Measurements from ENCODE around the gene ARHGAP15.

The ARHGAP15 gene

GRCh38 chr2:143572421-143572820, 443.2 kb downstream of the ARHGAP15 start:
- Histone ChIP-seq H3K4me1 (ENCODE audit: control insufficient read depth in 1 of 2, insufficient read depth in 1 of 2, low read depth in 1 of 2, low read length in 1 of 2) (no peaks in the 10 kb centered on the region), H3K36me3 (peaks cover 7% of the 10 kb centered on the region), H3K27me3 (no peaks in the 10 kb centered on the region), H3K4me3 (ENCODE audit: low read depth in 1 of 2, low read length in 1 of 2) (no peak overlapping the region), H3K9me3 (no peaks in the 10 kb centered on the region), H3K27ac (no peak overlapping the region)
- TF ChIP-seq, protein P1, sequence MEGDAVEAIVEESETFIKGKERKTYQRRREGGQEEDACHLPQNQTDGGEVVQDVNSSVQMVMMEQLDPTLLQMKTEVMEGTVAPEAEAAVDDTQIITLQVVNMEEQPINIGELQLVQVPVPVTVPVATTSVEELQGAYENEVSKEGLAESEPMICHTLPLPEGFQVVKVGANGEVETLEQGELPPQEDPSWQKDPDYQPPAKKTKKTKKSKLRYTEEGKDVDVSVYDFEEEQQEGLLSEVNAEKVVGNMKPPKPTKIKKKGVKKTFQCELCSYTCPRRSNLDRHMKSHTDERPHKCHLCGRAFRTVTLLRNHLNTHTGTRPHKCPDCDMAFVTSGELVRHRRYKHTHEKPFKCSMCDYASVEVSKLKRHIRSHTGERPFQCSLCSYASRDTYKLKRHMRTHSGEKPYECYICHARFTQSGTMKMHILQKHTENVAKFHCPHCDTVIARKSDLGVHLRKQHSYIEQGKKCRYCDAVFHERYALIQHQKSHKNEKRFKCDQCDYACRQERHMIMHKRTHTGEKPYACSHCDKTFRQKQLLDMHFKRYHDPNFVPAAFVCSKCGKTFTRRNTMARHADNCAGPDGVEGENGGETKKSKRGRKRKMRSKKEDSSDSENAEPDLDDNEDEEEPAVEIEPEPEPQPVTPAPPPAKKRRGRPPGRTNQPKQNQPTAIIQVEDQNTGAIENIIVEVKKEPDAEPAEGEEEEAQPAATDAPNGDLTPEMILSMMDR (IDR thresholded peaks at IDR 0.05): no peak

- TF ChIP-seq, protein P1 (IDR thresholded peaks at IDR 0.05): no peak
- H3K36me3 ChIP-seq: peaks cover 4% of the 10 kb centered on the region
- H3K27ac ChIP-seq: no peak overlapping the region
- H3K4me3 ChIP-seq (ENCODE audit: low read depth in 1 of 2, low read length in 1 of 2): no peak overlapping the region
- H3K27me3 ChIP-seq: no peaks in the 10 kb centered on the region
- no peaks in the 10 kb centered on the region for H3K4me1 ChIP-seq (ENCODE audit: control insufficient read depth in 1 of 2, insufficient read depth in 1 of 2, low read depth in 1 of 2, low read length in 1 of 2)
- H3K9me3 ChIP-seq: no peaks in the 10 kb centered on the region
Measured at GRCh38 chr2:143574069-143574468, 444.9 kb downstream of the ARHGAP15 start.

DNA sequence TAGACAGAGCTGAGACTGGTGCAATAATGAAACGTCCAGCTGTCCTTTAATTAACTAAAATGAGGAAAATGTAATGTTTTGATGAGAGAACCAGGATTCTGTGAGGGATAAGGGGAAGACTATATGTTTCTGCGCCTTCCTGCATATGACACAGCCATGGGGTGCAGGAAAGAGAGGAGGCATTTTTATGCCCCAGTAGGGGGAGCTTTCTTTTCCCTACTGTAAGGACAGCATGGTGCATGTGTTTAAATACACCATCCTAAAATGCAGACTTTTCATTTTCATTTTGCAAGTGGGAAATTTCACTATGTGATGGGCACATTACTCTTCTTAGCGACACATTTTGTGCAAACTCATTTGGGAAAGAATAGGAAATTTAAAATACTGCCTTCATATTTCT, 446.1 kb downstream of the ARHGAP15 start:
- Histone ChIP-seq H3K9me3 (no peaks in the 10 kb centered on the region), H3K36me3 (peaks cover 4% of the 10 kb centered on the region), H3K27me3 (no peaks in the 10 kb centered on the region), H3K4me1 (ENCODE audit: control insufficient read depth in 1 of 2, insufficient read depth in 1 of 2, low read depth in 1 of 2, low read length in 1 of 2) (no peaks in the 10 kb centered on the region), H3K4me3 (ENCODE audit: low read depth in 1 of 2, low read length in 1 of 2) (no peak overlapping the region), H3K27ac (no peak overlapping the region)
- TF ChIP-seq, protein P1 (IDR thresholded peaks at IDR 0.05): no peak

- no peak overlapping the region for H3K4me3 ChIP-seq (ENCODE audit: low read depth in 1 of 2, low read length in 1 of 2)
- TF ChIP-seq, protein P1 (IDR thresholded peaks at IDR 0.05): no peak
- H3K4me1 ChIP-seq (ENCODE audit: control insufficient read depth in 1 of 2, insufficient read depth in 1 of 2, low read depth in 1 of 2, low read length in 1 of 2): peaks cover 10 to 16% of the 10 kb centered on the region in 2 experiments
- no peaks in the 10 kb centered on the region for H3K9me3 ChIP-seq
- H3K27ac ChIP-seq: no peak overlapping the region
- H3K27me3 ChIP-seq: no peaks in the 10 kb centered on the region
- peaks cover under 1% of the 10 kb centered on the region for H3K36me3 ChIP-seq
Measured at GRCh38 chr2:143577489-143577888, 448.3 kb downstream of the ARHGAP15 start.

- TF ChIP-seq, protein P1 (IDR thresholded peaks at IDR 0.05): no peak
- no peaks in the 10 kb centered on the region for H3K9me3 ChIP-seq
- no peaks in the 10 kb centered on the region for H3K36me3 ChIP-seq
- no peaks in the 10 kb centered on the region for H3K27me3 ChIP-seq
- no peak overlapping the region for H3K4me3 ChIP-seq (ENCODE audit: low read depth in 1 of 2, low read length in 1 of 2)
- no peak overlapping the region for H3K27ac ChIP-seq
- H3K4me1 ChIP-seq (ENCODE audit: control insufficient read depth in 1 of 2, insufficient read depth in 1 of 2, low read depth in 1 of 2, low read length in 1 of 2): peaks cover 10 to 18% of the 10 kb centered on the region in 2 experiments
Measured at GRCh38 chr2:143579456-143579855, 450.2 kb downstream of the ARHGAP15 start.

DNA sequence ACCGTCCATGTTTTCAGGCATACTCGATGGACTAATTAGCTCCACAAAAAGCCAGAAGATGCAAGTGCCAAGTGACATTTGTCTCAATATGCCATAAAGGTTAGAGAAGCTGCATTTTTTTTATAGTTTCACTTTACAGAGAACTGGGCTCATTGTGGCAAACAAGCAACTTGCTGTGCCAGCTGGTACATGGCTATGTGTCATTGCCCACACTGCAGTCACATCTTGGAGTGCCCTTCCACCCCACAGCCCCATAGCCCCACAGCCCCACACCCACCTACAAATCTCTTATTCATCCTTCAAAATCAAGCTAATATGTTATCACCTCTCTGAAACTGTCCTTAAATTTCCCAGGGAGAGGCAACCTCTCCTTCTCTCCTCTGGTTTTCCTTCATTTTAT, 451.9 kb downstream of the ARHGAP15 start:
- peaks cover 11 to 21% of the 10 kb centered on the region in 2 experiments for H3K4me1 ChIP-seq (ENCODE audit: control insufficient read depth in 1 of 2, insufficient read depth in 1 of 2, low read depth in 1 of 2, low read length in 1 of 2)
- TF ChIP-seq, protein P1 (IDR thresholded peaks at IDR 0.05): no peak

More for the DNA sequence above, 451.9 kb downstream of the ARHGAP15 start:
- Histone ChIP-seq H3K36me3 (no peaks in the 10 kb centered on the region), H3K4me3 (ENCODE audit: low read depth in 1 of 2, low read length in 1 of 2) (no peak overlapping the region), H3K9me3 (no peaks in the 10 kb centered on the region), H3K27me3 (no peaks in the 10 kb centered on the region), H3K27ac (peak overlapping the region; percentile 26)

All from neutrophil (primary cell).